Measurements from ENCODE around the gene CUL4A. TPM values are rescaled to one million over a fixed set of nuclear protein-coding genes. Genes with fewer than 3 reads are reported as not detected.

Gene CUL4A
- total RNA-seq, 2 donors from 2014 or later: 78.3 to 80.2 TPM

DNA sequence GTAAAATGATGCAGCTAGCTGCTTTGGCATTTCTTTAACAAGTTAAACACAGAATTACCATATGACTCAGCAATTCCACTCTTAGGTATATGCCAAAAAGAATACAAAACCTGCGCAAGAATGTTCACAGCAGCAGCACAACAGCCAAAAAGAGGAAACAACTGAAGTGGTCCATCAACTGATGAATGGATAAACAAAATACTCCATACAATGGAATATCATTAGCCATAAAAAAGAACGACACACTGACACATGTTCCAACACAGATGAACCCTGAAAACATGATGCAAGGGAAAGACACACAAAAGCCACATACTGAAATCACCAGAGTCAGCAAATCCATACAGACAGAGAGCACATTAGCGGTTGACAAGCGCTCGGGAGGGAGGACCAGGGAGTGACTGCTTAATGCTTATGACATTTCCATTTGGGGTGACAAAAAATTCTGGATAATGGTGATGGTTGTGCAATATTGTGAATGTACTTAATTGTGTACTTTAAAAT, 3.9 kb upstream of the CUL4A start:
- DNase-seq: no peak
- Mint-ChIP-seq H3K4me1 (peaks cover 44% of the 10 kb centered on the region), H3K27me3 (no peaks in the 10 kb centered on the region), H3K27ac (peak overlapping the region; percentile 92), H3K4me3 (no peak overlapping the region), H3K36me3 (ENCODE audit: low read depth) (peaks cover 2% of the 10 kb centered on the region)
- no peaks in the 10 kb centered on the region for H3K9me3 ChIP-seq (ENCODE audit: control insufficient read depth, low read length, poor library complexity, severe bottlenecking)
- no peak for ATAC-seq

- peaks cover 2% of the 10 kb centered on the region for H3K36me3 Mint-ChIP-seq (ENCODE audit: low read depth)
- no peak for DNase-seq
- H3K4me3 Mint-ChIP-seq: peak overlapping the region; percentile 90
- H3K9me3 ChIP-seq (ENCODE audit: control insufficient read depth, low read length, poor library complexity, severe bottlenecking): no peaks in the 10 kb centered on the region
- no peaks in the 10 kb centered on the region for H3K27me3 Mint-ChIP-seq
- H3K27ac Mint-ChIP-seq: peak overlapping the region; percentile 92
- ATAC-seq: no peak
- H3K4me1 Mint-ChIP-seq: peaks cover 47% of the 10 kb centered on the region
Observed at GRCh38 chr13:113207460-113207859, 2.0 kb upstream of the CUL4A start.

- peaks cover 42% of the 10 kb centered on the region for H3K4me1 Mint-ChIP-seq
- H3K36me3 Mint-ChIP-seq (ENCODE audit: low read depth): peaks cover 2% of the 10 kb centered on the region
Observed at GRCh38 chr13:113207890-113208420, 1.5 kb upstream of the CUL4A start.

DNA sequence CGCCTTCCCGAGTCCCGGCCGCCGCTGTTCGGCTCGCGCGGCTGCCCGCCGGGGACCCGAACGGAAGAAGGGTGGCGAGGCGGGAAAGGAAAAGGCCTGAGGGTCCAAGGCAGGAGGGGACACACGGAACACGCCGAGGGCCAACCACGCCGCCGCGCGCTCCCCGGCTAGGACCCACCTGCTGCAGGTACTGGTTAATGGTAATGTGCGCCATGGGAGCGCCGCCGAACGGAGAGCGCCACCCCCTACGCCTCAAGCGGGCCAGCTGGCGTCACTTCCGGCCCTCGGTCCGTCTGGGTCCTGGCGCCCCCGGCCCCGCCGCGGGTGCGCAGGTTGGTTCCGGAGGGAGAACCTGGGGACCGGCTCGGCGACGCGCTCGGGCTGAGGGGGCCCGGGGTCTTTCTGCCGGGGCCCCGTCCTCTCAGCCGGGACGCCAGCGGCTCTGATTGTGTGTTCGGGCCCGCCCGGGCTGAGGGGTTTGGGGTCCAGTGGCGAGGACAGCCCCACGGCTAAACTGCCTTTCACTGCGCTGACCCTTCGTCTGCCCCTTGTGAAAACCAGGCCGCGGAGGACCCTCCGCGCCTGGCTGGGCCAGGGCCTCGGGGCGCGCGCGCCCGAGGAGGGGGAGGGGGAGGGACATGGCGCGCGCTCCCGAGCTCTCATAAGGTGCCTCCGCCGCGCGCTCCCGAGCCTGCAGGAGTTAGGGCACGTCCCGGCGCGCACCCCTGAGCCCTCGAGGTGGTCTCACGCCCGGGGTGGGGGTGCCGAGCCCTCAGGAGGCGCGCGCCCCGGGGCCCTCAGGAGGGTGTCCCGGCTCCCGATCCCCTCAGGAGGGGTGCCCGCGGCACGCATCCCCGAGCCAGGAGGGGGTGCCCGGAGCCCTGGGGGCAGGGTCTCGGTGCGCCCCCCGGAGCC, 735 bp upstream of the CUL4A start, which contains the start of gene PCID2:
TSS of gene PCID2 (minus strand) at position 249 of the 915 bp plus-strand sequence. CDS start at position 214, 35 bp downstream.
- H3K9me3 ChIP-seq (ENCODE audit: control insufficient read depth, low read length, poor library complexity, severe bottlenecking): no peaks in the 10 kb centered on the region
- Mint-ChIP-seq H3K27me3 (no peaks in the 10 kb centered on the region), H3K27ac (peak within 1 kb of the TSS; percentile 92), H3K4me3 (peak within 1 kb of the TSS; percentile 90), H3K36me3 (ENCODE audit: low read depth) (peaks cover 2% of the 10 kb centered on the region), H3K4me1 (peaks cover 41% of the 10 kb centered on the region)
- ATAC-seq (peak; percentile 70), DNase-seq (peak; percentile 85 to 94 (median 85))

More at GRCh38 chr13:113207890-113208420, 1.5 kb upstream of the CUL4A start:
- DNase-seq (no peak), ATAC-seq (peak; percentile 3)
- H3K9me3 ChIP-seq (ENCODE audit: control insufficient read depth, low read length, poor library complexity, severe bottlenecking): no peaks in the 10 kb centered on the region
- Mint-ChIP-seq H3K4me3 (peak overlapping the region; percentile 90), H3K27me3 (no peaks in the 10 kb centered on the region), H3K27ac (peak overlapping the region; percentile 92)

DNA sequence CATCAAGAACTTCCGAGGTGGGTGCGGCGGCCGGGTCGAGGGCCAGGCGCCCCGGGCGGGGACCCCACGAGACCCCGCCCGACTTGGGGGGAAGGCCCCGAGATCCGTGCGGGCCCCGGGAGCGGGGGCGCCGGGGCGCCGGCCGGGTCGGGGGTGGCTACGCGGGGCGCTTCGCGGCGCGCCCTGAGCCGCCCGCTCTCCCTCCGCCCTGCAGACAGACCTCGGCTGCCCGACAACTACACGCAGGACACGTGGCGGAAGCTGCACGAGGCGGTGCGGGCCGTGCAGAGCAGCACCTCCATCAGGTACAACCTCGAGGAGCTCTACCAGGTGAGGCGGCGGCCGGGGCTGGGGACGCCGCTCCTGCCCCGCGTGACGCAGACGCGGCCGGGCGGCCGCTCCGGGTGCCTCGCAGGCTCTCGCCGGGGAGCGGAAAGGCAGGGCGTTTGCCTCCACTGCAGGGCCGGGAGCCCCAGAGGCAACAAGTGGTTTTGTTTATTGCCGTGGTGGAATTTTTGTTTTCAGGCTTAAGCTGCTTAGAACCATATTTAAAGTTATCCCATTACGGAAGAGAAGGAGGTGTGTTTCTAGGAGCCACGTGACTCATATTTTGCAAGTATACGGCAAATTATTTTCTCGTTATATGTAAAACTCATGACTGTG, 477 bp downstream of the CUL4A start:
- Mint-ChIP-seq H3K36me3 (ENCODE audit: low read depth) (peaks cover 2% of the 10 kb centered on the region), H3K4me1 (peaks cover 38% of the 10 kb centered on the region), H3K27ac (no peak overlapping the region), H3K4me3 (peak overlapping the region; percentile 79), H3K27me3 (no peaks in the 10 kb centered on the region)
- DNase-seq (peak; percentile 64 to 76 (median 68)), ATAC-seq (peak; percentile 78)
- H3K9me3 ChIP-seq (ENCODE audit: control insufficient read depth, low read length, poor library complexity, severe bottlenecking): no peaks in the 10 kb centered on the region

DNA sequence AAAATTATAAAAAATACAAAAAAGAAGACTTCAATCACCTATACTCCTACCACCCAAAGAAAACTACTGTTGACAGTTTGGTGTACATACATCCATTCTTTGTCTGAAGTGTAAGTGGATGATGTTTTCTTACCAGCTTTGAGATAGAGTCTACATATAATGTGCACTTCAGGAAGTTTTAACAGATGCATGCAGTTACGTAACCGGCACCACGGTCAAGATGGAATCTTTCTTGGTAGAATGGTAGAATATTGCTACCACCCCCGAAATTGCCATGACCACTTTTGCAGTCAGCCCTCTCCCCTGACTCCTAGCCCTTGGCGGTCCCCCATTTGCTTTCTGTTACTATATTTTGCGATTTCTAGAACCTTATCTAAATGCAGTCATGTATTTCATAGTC, 1.4 kb downstream of the CUL4A start:
- Mint-ChIP-seq H3K36me3 (ENCODE audit: low read depth) (no peaks in the 10 kb centered on the region), H3K27me3 (no peaks in the 10 kb centered on the region), H3K27ac (no peak overlapping the region), H3K4me3 (peak overlapping the region; percentile 70), H3K4me1 (peaks cover 29% of the 10 kb centered on the region)
- no peaks in the 10 kb centered on the region for H3K9me3 ChIP-seq (ENCODE audit: control insufficient read depth, low read length, poor library complexity, severe bottlenecking)
- no peak for ATAC-seq
- DNase-seq: no peak

DNA sequence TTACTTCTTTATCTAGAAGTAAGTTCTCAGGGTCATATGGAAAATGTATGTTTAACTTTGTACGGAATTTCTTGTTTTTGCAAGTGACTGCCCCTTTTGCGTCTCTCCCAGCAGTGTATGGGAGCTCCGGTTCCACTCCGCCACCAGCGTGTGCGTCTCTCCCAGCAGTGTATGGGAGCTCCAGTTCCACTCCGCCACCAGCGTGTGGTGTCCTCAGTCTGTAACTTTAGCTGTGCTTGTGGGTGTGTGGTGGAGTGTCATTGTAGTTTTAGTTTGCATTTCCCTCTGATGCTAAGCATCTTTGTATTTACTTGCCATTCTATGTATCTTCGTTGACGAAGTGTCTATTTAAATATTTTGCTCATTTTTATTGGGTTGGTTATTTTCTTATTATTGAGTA, 2.4 kb downstream of the CUL4A start:
- H3K4me1 Mint-ChIP-seq: peaks cover 24% of the 10 kb centered on the region
- no peaks in the 10 kb centered on the region for H3K36me3 Mint-ChIP-seq (ENCODE audit: low read depth)
- DNase-seq (no peak), ATAC-seq (no peak)
- H3K27me3 Mint-ChIP-seq: no peaks in the 10 kb centered on the region
- peak overlapping the region; percentile 70 for H3K4me3 Mint-ChIP-seq
- no peak overlapping the region for H3K27ac Mint-ChIP-seq
- no peaks in the 10 kb centered on the region for H3K9me3 ChIP-seq (ENCODE audit: control insufficient read depth, low read length, poor library complexity, severe bottlenecking)

DNA sequence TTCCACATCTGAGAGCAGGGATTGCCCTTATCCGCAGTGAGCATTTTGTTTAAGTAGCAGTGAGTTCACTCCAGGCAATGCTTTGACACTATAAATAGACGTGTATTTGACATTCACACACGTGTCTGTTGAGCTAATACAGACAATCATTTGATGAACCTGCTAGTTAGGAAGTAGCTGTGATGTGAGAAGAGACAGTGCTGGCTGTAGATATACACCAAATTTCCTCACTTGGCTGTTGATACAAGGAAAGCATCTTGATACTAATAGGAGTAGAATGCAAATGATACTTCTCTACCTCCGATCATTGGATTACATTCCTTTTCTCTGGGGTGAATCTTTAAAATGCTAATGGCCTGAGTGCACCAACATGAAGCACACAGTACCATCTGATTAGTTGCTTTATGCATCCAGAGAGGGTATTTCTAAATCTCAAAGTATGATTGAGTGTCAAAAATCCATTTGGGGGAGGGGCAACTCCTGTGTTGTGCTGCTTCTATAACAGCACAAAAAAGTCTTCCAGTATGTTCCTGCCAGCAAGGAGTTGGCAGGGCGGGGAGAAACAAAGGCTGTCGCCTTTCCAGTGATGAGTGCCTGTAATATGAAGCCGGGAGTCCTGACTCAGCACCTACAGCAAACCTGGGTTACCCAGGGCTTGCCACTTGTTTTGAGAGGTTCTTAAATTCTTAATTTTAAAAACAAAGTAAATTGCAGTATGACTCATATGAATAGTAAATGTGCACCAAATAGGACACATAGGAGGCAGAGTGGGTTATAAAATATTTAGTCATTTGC, 7.0 kb downstream of the CUL4A start:
- Mint-ChIP-seq H3K27ac (no peak overlapping the region), H3K27me3 (no peaks in the 10 kb centered on the region), H3K4me1 (peaks cover 22% of the 10 kb centered on the region), H3K4me3 (no peak overlapping the region), H3K36me3 (ENCODE audit: low read depth) (no peaks in the 10 kb centered on the region)
- ATAC-seq: peak; percentile 25
- no peak for DNase-seq
- H3K9me3 ChIP-seq (ENCODE audit: control insufficient read depth, low read length, poor library complexity, severe bottlenecking): no peaks in the 10 kb centered on the region

DNA sequence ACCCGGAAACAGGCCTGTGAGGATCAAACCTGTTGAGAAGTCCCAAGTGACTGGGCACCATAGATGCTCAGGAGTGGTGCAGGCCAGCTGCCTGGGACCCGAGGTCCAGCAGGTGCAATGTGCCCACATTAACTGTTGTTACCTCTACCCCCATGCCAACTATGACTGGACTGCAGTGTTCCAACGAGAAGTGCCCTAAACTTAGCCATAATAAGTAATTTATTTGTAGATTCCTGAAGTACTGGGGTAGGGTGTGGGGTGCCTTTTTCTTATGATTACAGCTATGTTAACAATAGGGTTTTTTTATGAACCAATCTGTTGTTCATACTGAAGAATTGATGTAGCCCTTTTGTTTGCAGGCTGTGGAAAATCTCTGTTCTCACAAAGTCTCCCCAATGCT, 9.2 kb downstream of the CUL4A start:
- DNase-seq (no peak), ATAC-seq (no peak)
- H3K4me1 Mint-ChIP-seq: peaks cover 26% of the 10 kb centered on the region
- no peaks in the 10 kb centered on the region for H3K27me3 Mint-ChIP-seq
- no peaks in the 10 kb centered on the region for H3K9me3 ChIP-seq (ENCODE audit: control insufficient read depth, low read length, poor library complexity, severe bottlenecking)
- peak overlapping the region; percentile 11 for H3K27ac Mint-ChIP-seq
- no peak overlapping the region for H3K4me3 Mint-ChIP-seq
- H3K36me3 Mint-ChIP-seq (ENCODE audit: low read depth): peaks cover 6% of the 10 kb centered on the region

DNA sequence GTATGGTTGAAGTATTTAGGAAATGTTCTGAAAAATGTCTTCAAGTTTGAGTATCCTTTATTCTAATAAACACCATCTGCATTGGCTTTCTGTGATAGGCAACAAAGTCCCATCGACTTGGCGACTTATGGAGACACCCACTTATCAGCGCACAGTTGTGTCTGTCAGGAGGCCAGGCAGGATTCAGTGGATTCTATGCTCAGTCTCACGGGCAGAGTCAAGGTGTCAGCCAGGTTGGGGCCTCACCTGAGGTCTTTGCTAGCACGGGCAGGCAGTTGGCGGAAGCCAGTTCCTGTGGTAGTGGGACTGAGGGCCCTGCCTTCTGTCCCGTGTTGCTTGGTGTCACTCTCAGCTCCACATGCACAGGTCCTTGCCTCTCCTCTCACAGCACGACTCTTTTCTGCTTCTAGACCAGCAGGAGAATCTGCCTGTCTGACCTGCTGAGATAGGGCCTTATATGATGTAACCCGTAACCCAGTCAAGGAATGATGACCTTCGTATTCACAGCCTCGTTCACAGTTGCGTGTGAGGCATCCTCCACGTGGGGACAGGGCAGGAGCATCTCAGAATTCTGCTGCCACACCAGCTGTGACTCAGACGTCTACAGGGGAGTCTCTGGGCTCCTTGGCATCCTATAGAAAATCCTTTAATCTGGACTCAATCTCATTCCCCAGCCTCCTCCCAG, 10.0 kb downstream of the CUL4A start:
- Mint-ChIP-seq H3K27me3 (no peaks in the 10 kb centered on the region), H3K4me3 (no peak overlapping the region), H3K4me1 (peaks cover 27% of the 10 kb centered on the region), H3K27ac (no peak overlapping the region), H3K36me3 (ENCODE audit: low read depth) (peaks cover 6% of the 10 kb centered on the region)
- no peak for ATAC-seq
- DNase-seq: no peak
- no peaks in the 10 kb centered on the region for H3K9me3 ChIP-seq (ENCODE audit: control insufficient read depth, low read length, poor library complexity, severe bottlenecking)

GRCh38 chr13:113220141-113220598, 10.8 kb downstream of the CUL4A start:
- ATAC-seq (no peak), DNase-seq (no peak)
- Mint-ChIP-seq H3K27me3 (no peaks in the 10 kb centered on the region), H3K27ac (peak overlapping the region; percentile 43), H3K4me1 (peaks cover 32% of the 10 kb centered on the region), H3K4me3 (no peak overlapping the region), H3K36me3 (ENCODE audit: low read depth) (peaks cover 6% of the 10 kb centered on the region)
- no peaks in the 10 kb centered on the region for H3K9me3 ChIP-seq (ENCODE audit: control insufficient read depth, low read length, poor library complexity, severe bottlenecking)

- peaks cover 32% of the 10 kb centered on the region for H3K4me1 Mint-ChIP-seq
- no peak for DNase-seq
- H3K4me3 Mint-ChIP-seq: no peak overlapping the region
- H3K36me3 Mint-ChIP-seq (ENCODE audit: low read depth): peaks cover 6% of the 10 kb centered on the region
- no peaks in the 10 kb centered on the region for H3K27me3 Mint-ChIP-seq
- peak overlapping the region; percentile 43 for H3K27ac Mint-ChIP-seq
- H3K9me3 ChIP-seq (ENCODE audit: control insufficient read depth, low read length, poor library complexity, severe bottlenecking): no peaks in the 10 kb centered on the region
- ATAC-seq: peak; percentile 51
Observed at GRCh38 chr13:113220877-113221276, 11.5 kb downstream of the CUL4A start.
